ENCODE measurements around the gene TOMM20.
A peak's percentile ranks its signal among the peaks of the same experiment; 100 is the strongest.

Gene TOMM20

DNA sequence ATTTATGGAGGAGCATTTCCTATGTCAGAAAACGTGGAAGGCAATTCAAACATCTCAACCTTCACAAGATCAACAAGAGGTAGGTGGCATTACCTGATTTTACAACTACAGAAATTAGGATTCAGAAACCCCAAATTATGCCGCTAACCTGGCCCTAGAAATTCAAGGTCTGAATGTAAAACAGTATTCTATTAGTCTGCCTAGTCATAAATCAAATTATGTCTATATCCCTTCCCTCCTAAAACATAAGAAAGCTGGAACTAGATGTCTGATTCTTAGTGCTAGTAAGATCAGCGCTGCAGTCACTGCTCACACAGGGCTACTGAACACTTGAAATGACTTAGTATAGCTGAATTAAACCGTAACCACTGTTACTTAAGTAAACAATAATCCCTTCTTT lies 1.4 kb downstream of the TOMM20 start:
- Histone ChIP-seq H3K4me1 (ENCODE audit: control insufficient read depth, low read length) (peaks cover 38% of the 10 kb centered on the region), H3K9me3 (ENCODE audit: control insufficient read depth, insufficient read depth, low read length) (no peaks in the 10 kb centered on the region), H3K79me2 (ENCODE audit: control insufficient read depth, low read length) (peaks cover 67% of the 10 kb centered on the region), H3K4me2 (ENCODE audit: low read length) (peak overlapping the region; percentile 72), H3K27ac (ENCODE audit: low read depth, low read length) (no peak overlapping the region), H3K4me3 (ENCODE audit: low read length) (peak overlapping the region; percentile 93), H3K9me2 (replicated peaks; ENCODE audit: control insufficient read depth, low read length) (no peaks in the 10 kb centered on the region), H3K27me3 (ENCODE audit: control insufficient read depth, low read length) (no peaks in the 10 kb centered on the region), H3F3A (ENCODE audit: control insufficient read depth, insufficient read depth) (peaks cover 14% of the 10 kb centered on the region), H4K20me1 (ENCODE audit: control insufficient read depth, insufficient read depth, low read depth, low read length) (peaks cover 35% of the 10 kb centered on the region), H3K36me3 (ENCODE audit: control insufficient read depth, low read length) (peaks cover 73% of the 10 kb centered on the region)
- TF ChIP-seq, protein P1, sequence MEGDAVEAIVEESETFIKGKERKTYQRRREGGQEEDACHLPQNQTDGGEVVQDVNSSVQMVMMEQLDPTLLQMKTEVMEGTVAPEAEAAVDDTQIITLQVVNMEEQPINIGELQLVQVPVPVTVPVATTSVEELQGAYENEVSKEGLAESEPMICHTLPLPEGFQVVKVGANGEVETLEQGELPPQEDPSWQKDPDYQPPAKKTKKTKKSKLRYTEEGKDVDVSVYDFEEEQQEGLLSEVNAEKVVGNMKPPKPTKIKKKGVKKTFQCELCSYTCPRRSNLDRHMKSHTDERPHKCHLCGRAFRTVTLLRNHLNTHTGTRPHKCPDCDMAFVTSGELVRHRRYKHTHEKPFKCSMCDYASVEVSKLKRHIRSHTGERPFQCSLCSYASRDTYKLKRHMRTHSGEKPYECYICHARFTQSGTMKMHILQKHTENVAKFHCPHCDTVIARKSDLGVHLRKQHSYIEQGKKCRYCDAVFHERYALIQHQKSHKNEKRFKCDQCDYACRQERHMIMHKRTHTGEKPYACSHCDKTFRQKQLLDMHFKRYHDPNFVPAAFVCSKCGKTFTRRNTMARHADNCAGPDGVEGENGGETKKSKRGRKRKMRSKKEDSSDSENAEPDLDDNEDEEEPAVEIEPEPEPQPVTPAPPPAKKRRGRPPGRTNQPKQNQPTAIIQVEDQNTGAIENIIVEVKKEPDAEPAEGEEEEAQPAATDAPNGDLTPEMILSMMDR (IDR thresholded peaks at IDR 0.05; ENCODE audit: low read depth, low read length, poor library complexity, severe bottlenecking), result no peak
- no peak for TF ChIP-seq EZH2phosphoT487 (IDR thresholded peaks at IDR 0.05; ENCODE audit: borderline replicate concordance, low read length)

- H3K27ac ChIP-seq (ENCODE audit: low read depth, low read length), result no peak overlapping the region
- peaks cover 86% of the 10 kb centered on the region for H3K36me3 ChIP-seq (ENCODE audit: control insufficient read depth, low read length)
- no peak overlapping the region for H3K4me3 ChIP-seq (ENCODE audit: low read length)
- H3K9me2 ChIP-seq (replicated peaks; ENCODE audit: control insufficient read depth, low read length), result no peaks in the 10 kb centered on the region
- peaks cover 48% of the 10 kb centered on the region for H4K20me1 ChIP-seq (ENCODE audit: control insufficient read depth, insufficient read depth, low read depth, low read length)
- H3K27me3 ChIP-seq (ENCODE audit: control insufficient read depth, low read length), result no peaks in the 10 kb centered on the region
- H3K9me3 ChIP-seq (ENCODE audit: control insufficient read depth, insufficient read depth, low read length), result no peaks in the 10 kb centered on the region
- TF ChIP-seq, protein P1 (IDR thresholded peaks at IDR 0.05; ENCODE audit: low read depth, low read length, poor library complexity, severe bottlenecking), result no peak
- TF ChIP-seq EZH2phosphoT487 (IDR thresholded peaks at IDR 0.05; ENCODE audit: borderline replicate concordance, low read length), result no peak
- peaks cover 12% of the 10 kb centered on the region; the same call in 1 of the 2 replicates for H3F3A ChIP-seq (ENCODE audit: control insufficient read depth, insufficient read depth)
- peaks cover 93% of the 10 kb centered on the region for H3K79me2 ChIP-seq (ENCODE audit: control insufficient read depth, low read length)
- peak overlapping the region; percentile 21; the same call in 1 of the 2 replicates for H3K4me2 ChIP-seq (ENCODE audit: low read length)
- H3K4me1 ChIP-seq (ENCODE audit: control insufficient read depth, low read length), result peaks cover 38% of the 10 kb centered on the region
These were observed 4.0 kb downstream of the TOMM20 start for GRCh38 chr1:235124665-235125064.

- no peak overlapping the region for H3K4me3 ChIP-seq (ENCODE audit: low read length)
These were observed 4.5 kb downstream of the TOMM20 start for GRCh38 chr1:235124111-235124510.

More at GRCh38 chr1:235124111-235124510, 4.5 kb downstream of the TOMM20 start:
- Histone ChIP-seq H3K9me2 (replicated peaks; ENCODE audit: control insufficient read depth, low read length) (no peaks in the 10 kb centered on the region), H3K9me3 (ENCODE audit: control insufficient read depth, insufficient read depth, low read length) (no peaks in the 10 kb centered on the region), H4K20me1 (ENCODE audit: control insufficient read depth, insufficient read depth, low read depth, low read length) (peaks cover 48% of the 10 kb centered on the region), H3K27ac (ENCODE audit: low read depth, low read length) (no peak overlapping the region), H3K36me3 (ENCODE audit: control insufficient read depth, low read length) (peaks cover 92% of the 10 kb centered on the region), H3K4me1 (ENCODE audit: control insufficient read depth, low read length) (peaks cover 35% of the 10 kb centered on the region), H3F3A (ENCODE audit: control insufficient read depth, insufficient read depth) (peaks cover 10% of the 10 kb centered on the region; the same call in 1 of the 2 replicates), H3K79me2 (ENCODE audit: control insufficient read depth, low read length) (peaks cover 98% of the 10 kb centered on the region), H3K4me2 (ENCODE audit: low read length) (peak overlapping the region; percentile 24), H3K27me3 (ENCODE audit: control insufficient read depth, low read length) (no peaks in the 10 kb centered on the region)
- TF ChIP-seq EZH2phosphoT487 (IDR thresholded peaks at IDR 0.05; ENCODE audit: borderline replicate concordance, low read length), result no peak
- TF ChIP-seq, protein P1 (IDR thresholded peaks at IDR 0.05; ENCODE audit: low read depth, low read length, poor library complexity, severe bottlenecking), result no peak

All from DOHH2 (cell line).